ENCODE results near the gene ZNF555.

Gene ZNF555

GRCh38 chr19:2798733-2799132 is 42.5 kb upstream of the ZNF555 start:
- Histone ChIP-seq H3K4me3 (IDR thresholded peaks at IDR 0.05; ENCODE audit: insufficient read depth, low read depth, low read length) (no peak overlapping the region), H2AFZ (ENCODE audit: low read depth) (no peak overlapping the region), H3K9ac (no peak overlapping the region), H3K4me2 (no peak overlapping the region), H3K27ac (no peak overlapping the region), H3K79me2 (ENCODE audit: insufficient read depth, low read depth) (no peaks in the 10 kb centered on the region), H4K20me1 (ENCODE audit: insufficient read depth) (no peaks in the 10 kb centered on the region), H3K36me3 (ENCODE audit: insufficient read depth) (peaks cover 3% of the 10 kb centered on the region; the same call in 1 of the 2 replicates), H3K27me3 (ENCODE audit: insufficient read depth, low read depth) (no peaks in the 10 kb centered on the region), H3K4me1 (ENCODE audit: low read depth, poor library complexity, severe bottlenecking) (no peaks in the 10 kb centered on the region)
- no peak for TF ChIP-seq CTCF (conservative IDR thresholded peaks at IDR 0.05; ENCODE audit: low read depth, low read length)

GRCh38 chr19:2799273-2800020 is 41.8 kb upstream of the ZNF555 start:
- no peaks in the 10 kb centered on the region for H3K27me3 ChIP-seq (ENCODE audit: insufficient read depth, low read depth)
- H3K4me1 ChIP-seq (ENCODE audit: low read depth, poor library complexity, severe bottlenecking): no peaks in the 10 kb centered on the region
- no peaks in the 10 kb centered on the region for H3K79me2 ChIP-seq (ENCODE audit: insufficient read depth, low read depth)
- no peaks in the 10 kb centered on the region for H4K20me1 ChIP-seq (ENCODE audit: insufficient read depth)
- H3K4me3 ChIP-seq (IDR thresholded peaks at IDR 0.05; ENCODE audit: insufficient read depth, low read depth, low read length): no peak overlapping the region
- no peak overlapping the region for H3K4me2 ChIP-seq
- no peak overlapping the region for H3K9ac ChIP-seq
- no peak overlapping the region for H2AFZ ChIP-seq (ENCODE audit: low read depth)
- TF ChIP-seq CTCF (conservative IDR thresholded peaks at IDR 0.05; ENCODE audit: low read depth, low read length): no peak
- peaks cover 3% of the 10 kb centered on the region; the same call in 1 of the 2 replicates for H3K36me3 ChIP-seq (ENCODE audit: insufficient read depth)
- H3K27ac ChIP-seq: no peak overlapping the region

GRCh38 chr19:2800506-2800905 is 40.8 kb upstream of the ZNF555 start:
- Histone ChIP-seq H3K4me2 (no peak overlapping the region), H3K36me3 (ENCODE audit: insufficient read depth) (peaks cover 3% of the 10 kb centered on the region; the same call in 1 of the 2 replicates)
- no peak for TF ChIP-seq CTCF (conservative IDR thresholded peaks at IDR 0.05; ENCODE audit: low read depth, low read length)

GRCh38 chr19:2802826-2803225 is 38.4 kb upstream of the ZNF555 start:
- H3K4me3 ChIP-seq (IDR thresholded peaks at IDR 0.05; ENCODE audit: insufficient read depth, low read depth, low read length): no peak overlapping the region
- H2AFZ ChIP-seq (ENCODE audit: low read depth): no peak overlapping the region
- no peak overlapping the region for H3K4me2 ChIP-seq
- no peaks in the 10 kb centered on the region for H3K4me1 ChIP-seq (ENCODE audit: low read depth, poor library complexity, severe bottlenecking)
- H3K27me3 ChIP-seq (ENCODE audit: insufficient read depth, low read depth): no peaks in the 10 kb centered on the region
- no peak overlapping the region for H3K9ac ChIP-seq
- TF ChIP-seq CTCF (conservative IDR thresholded peaks at IDR 0.05; ENCODE audit: low read depth, low read length): no peak
- no peaks in the 10 kb centered on the region for H4K20me1 ChIP-seq (ENCODE audit: insufficient read depth)
- peaks cover 3% of the 10 kb centered on the region; the same call in 1 of the 2 replicates for H3K36me3 ChIP-seq (ENCODE audit: insufficient read depth)
- H3K79me2 ChIP-seq (ENCODE audit: insufficient read depth, low read depth): no peaks in the 10 kb centered on the region
- H3K27ac ChIP-seq: no peak overlapping the region

More at GRCh38 chr19:2800506-2800905, 40.8 kb upstream of the ZNF555 start:
- Histone ChIP-seq H3K79me2 (ENCODE audit: insufficient read depth, low read depth) (no peaks in the 10 kb centered on the region), H3K27ac (no peak overlapping the region), H3K9ac (no peak overlapping the region), H3K27me3 (ENCODE audit: insufficient read depth, low read depth) (no peaks in the 10 kb centered on the region), H4K20me1 (ENCODE audit: insufficient read depth) (no peaks in the 10 kb centered on the region), H2AFZ (ENCODE audit: low read depth) (no peak overlapping the region), H3K4me3 (IDR thresholded peaks at IDR 0.05; ENCODE audit: insufficient read depth, low read depth, low read length) (no peak overlapping the region), H3K4me1 (ENCODE audit: low read depth, poor library complexity, severe bottlenecking) (no peaks in the 10 kb centered on the region)
